Lower leg skin (tissue), 3 donors: ENCODE results near the gene CLEC4M.

Experiments
- POLR2A ChIP-seq, 2 donors: fragments of 450-650 bp; IDR thresholded peaks; one replicate each; pipeline ENCODE4 v1.6.1; 2016 to 2017; ENCODE audit warnings: antibody characterized with exemption in 2 of 2, mild to moderate bottlenecking in 1 of 2, moderate library complexity in 1 of 2
- TF ChIP-seq, protein P1 (sequence below), 3 donors: fragments of 450-650 bp; IDR thresholded peaks; one replicate each; pipeline ENCODE4 v1.5.1; 2016; ENCODE audit warnings: antibody characterized with exemption in 3 of 3, mild to moderate bottlenecking in 3 of 3, moderate library complexity in 2 of 3

DNA sequence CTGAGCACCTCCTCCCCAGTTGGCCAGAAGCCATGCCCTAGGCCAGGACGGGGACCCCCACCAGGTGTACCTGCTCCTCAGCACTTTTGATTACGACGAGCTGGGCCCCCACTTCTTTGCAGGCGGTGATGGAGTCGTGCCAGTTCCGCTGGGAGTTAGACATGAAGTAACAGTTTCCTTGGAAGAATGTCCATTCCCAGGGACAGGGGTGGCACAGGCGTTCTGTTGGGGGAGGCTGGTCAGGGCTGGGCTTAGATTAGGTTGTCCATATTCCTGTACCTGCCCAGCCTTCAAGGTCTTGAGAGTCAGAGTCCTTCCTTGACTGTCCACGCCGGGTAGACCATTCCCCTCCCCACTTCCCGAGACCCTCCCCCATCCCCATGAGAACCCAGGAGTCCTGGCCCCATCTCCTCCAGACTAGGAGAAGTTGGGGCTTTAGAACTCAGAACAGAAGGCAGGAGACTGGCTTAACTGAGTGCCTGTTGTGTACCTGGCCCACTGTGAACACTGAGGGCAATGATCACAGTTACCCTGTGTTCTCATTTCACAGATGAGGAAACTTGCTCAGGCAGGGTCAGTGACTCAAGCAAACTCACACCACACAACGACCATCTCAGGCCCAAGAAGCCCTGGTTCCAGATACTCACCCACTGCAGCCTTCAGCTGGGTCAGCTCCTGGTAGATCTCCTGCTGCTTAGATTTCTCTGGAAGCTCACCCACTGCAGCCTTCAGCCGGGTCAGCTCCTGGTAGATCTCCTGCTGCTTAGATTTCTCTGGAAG, 18.0 kb upstream of the CLEC4M start:
- TF ChIP-seq, protein P1, sequence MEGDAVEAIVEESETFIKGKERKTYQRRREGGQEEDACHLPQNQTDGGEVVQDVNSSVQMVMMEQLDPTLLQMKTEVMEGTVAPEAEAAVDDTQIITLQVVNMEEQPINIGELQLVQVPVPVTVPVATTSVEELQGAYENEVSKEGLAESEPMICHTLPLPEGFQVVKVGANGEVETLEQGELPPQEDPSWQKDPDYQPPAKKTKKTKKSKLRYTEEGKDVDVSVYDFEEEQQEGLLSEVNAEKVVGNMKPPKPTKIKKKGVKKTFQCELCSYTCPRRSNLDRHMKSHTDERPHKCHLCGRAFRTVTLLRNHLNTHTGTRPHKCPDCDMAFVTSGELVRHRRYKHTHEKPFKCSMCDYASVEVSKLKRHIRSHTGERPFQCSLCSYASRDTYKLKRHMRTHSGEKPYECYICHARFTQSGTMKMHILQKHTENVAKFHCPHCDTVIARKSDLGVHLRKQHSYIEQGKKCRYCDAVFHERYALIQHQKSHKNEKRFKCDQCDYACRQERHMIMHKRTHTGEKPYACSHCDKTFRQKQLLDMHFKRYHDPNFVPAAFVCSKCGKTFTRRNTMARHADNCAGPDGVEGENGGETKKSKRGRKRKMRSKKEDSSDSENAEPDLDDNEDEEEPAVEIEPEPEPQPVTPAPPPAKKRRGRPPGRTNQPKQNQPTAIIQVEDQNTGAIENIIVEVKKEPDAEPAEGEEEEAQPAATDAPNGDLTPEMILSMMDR (IDR thresholded peaks at IDR 0.05), result no peak
- no peak for TF ChIP-seq POLR2A (IDR thresholded peaks at IDR 0.05)
